Activated naive CD4-positive, alpha-beta T cell treated with anti-CD3 and anti-CD28 coated beads, Interleukin-2, amount 10 ng/mL, durations not matched to agents 5 hours and 36 hours (primary cell): ENCODE results near the gene VPS13D. TPM values are rescaled to one million over a fixed set of nuclear protein-coding genes. Genes with fewer than 3 reads are reported as not detected.

Experiments
- microRNA-seq: library from miRNA; unstranded; fragments of <30 nt; microRNA quantifications from one replicate; pipeline ENCODE4 v1.2.0, GENCODE V29; 2022; ENCODE audit warnings: borderline microRNAs expressed, borderline replicate concordance
- total RNA-seq, 2 experiments: library from RNA; stranded (reverse); gene quantifications; one replicate each; pipeline ENCODE4 v1.2.3, GENCODE V29; 2021

The VPS13D gene
- total RNA-seq, result 10 to 100 TPM; 31.4 to 36.8 TPM

GRCh38 chr1:12229835-12230548 is at the start of gene VPS13D:
VPS13D (plus strand) TSS chr1:12230030; CDS start chr1:12234267, 4,237 bp downstream.

Small RNA genes within 50 kb of the gene (microRNA-seq; reads per million reads assigned to microRNA genes)
- 0.63 reads per million for gene MIR4632

Other genes starting within 250 kb of the VPS13D start
- 10 to 100 TPM; 39.0 to 44.4 TPM for gene MFN2, start 249.6 kb upstream of the VPS13D start, total RNA-seq
- gene MIIP, start 210.5 kb upstream of the VPS13D start, total RNA-seq, result 10 to 100 TPM; 42.1 TPM
- 1 to 10 TPM; 1.3 to 1.7 TPM for gene TNFRSF8, start 166.7 kb upstream of the VPS13D start, total RNA-seq
- gene TNFRSF1B, start 63.0 kb upstream of the VPS13D start, total RNA-seq, result 100 to 1,000 TPM; 229 to 238 TPM